ENCODE data around the gene PAQR3.
A peak's percentile ranks its signal among the peaks of the same experiment; 100 is the strongest.
"Not testable (repeated sequence)": the region's sequence is repeated elsewhere in the genome, so short reads cannot be mapped to it uniquely, and the experiment has no call there.

PAQR3 gene

GRCh38 chr4:78926826-78927225, 12.4 kb downstream of the PAQR3 start:
- DNase-seq = no peak

- DNase-seq = no peak
Observed at GRCh38 chr4:78923464-78924312, 15.6 kb downstream of the PAQR3 start.

DNA sequence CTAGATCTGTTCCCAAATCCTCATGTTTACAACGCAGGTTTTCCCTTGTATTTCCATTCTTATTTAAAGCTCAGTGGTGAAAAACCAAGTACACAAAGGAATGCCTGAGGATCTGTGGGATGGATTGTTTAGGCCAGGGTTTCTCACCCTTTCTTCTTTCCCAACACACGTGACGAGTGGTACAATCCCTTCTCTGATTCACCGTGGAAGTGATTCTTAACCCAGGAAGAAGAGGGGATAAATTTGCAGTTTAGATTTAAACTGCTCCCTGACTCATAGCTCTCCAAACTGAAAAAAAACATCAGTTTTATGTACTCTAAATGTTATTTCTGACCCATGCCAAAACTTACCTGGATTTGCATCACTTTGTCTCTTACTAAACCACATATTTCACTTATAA, 17.0 kb downstream of the PAQR3 start:
- DNase-seq = no peak

- no peak for DNase-seq
Observed at GRCh38 chr4:78910612-78911011, 28.6 kb downstream of the PAQR3 start.

DNA sequence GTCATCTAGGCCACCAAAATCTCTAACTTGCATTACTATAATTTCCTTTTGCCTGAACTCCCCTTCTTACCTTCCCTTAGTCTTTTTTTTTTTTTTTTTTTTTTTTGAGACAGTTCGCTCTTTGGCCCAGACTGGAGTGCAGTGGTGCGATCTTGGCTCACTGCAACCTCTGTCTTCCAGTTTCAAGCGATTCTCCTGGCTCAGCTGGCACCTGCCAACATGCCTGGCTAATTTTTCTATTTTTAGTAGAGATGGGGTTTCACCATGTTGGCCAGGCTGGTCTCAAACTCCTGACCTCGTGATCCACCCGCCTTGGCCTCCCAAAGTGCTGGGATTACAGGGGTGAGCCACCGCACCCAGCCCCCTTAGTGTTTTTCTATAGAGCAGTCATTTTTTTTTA, 30.3 kb downstream of the PAQR3 start:
- not testable (repeated sequence) for DNase-seq

DNA sequence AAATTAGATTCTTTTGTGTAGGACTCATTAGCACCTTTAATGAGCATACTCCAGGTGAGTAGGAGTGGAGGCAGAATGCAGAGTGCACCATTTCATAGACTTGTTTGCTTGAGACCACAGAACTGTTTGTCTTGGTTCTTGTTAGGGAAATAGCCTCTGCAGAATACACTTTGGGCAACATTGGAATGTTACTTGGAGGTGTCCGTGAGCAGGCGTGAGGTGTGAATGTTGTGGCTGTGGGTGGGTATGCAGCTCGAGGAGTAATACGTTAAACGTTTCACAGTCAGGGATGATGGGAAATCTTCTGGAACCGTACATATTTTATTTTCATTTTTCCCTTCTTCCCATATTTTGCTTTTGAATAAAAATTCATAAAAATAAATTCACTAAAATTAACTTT, 31.6 kb downstream of the PAQR3 start:
- DNase-seq = no peak

DNA sequence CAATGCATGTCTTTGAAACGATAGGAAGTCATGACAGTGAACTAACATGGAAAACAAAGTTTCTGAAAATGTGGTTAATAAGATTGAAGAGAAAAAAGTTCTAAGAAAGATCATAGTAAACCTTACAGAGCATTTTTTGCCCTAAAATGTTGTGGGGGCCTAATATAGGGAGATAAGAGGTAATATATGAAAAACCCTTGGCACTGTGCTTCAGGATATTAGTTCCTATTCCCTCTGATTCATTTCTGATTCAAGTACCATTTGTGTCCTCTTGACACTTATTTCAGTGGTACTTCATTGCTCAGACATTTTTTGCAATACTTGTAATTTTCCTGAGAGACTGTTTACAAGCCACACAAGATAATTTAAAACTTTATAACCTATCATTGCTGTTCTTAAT, 35.1 kb downstream of the PAQR3 start:
- DNase-seq = no peak

GRCh38 chr4:78902298-78902697, 36.9 kb downstream of the PAQR3 start:
- no peak for DNase-seq

DNA sequence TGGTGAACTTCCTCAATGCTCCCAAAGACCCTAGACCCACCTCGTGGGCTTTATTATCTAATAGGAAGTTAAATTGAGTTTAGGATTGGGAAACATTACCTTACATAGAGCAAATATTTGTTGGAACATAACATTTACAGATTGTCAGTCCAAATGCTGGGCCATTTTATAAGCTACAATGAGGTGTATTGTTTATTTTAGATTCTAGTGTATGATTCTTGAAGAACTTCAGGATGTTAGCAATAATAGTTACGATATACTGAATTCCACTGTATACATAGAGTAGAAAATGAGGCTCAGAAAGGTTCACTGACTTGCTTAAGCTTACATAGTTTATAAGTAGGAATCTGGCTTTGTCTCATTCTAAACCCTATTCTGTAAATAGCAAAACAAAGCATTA, 37.4 kb downstream of the PAQR3 start:
- DNase-seq = no peak

DNA sequence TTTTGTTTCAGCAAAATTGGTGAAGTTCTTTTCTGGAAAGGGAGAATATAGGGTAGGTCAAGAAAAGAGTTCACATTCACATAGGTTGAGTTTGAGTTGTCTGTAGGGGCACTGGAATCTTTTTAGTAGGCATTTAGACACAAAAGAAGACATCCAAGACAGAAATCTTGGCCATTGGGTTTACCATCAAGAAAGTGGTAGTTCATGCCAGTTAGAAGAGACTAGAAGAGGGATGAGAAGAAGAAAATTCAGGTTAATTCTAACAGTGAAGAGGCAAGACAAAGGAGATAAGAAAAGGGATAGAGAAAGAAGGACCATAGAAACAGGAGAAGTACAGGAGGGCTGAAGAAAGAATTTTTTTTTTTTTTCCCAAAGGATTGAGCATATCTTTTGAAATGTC, 39.9 kb downstream of the PAQR3 start:
- DNase-seq = no peak

DNA sequence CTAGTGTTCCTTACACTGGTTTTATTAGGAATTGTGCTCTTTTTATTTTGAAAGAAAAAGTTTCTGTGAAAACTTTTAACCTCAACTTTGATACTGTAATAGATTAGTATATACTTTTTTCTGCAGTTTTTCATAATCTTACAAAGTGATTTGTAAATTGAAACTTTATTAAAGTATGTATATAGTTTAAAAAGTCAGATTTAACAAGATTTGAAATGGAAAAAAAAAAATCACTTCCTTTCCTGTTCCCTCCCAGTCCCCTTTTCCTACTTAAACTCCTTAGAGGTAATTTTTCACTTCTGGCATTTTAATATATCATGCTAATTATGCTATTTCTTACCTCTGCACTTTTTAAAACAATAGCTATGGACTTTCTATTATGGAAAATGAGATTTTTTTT, 49.3 kb downstream of the PAQR3 start:
- DNase-seq = no peak

GRCh38 chr4:78885598-78885997, 53.6 kb downstream of the PAQR3 start:
- no peak for DNase-seq

GRCh38 chr4:78880874-78881492, 58.3 kb downstream of the PAQR3 start:
- DNase-seq = no peak

DNA sequence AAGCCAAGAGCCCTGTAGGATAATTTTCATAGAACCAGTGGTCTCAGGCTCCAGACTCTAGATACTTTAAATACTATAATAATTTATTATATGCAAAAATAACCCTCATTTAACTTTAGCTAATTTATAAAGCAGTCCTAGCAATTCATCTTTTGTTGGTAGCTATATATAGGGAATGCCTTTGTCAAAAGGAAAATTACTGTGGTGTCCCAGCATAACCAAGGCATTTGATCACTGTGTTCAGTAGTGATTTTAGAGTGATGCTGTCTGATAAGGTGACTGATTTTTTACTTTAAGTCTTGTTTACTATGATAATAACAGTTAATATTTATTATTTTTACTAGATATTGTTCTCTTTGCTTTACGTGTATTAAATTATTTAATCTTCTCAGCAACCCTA, 61.2 kb downstream of the PAQR3 start:
- no peak for DNase-seq

DNA sequence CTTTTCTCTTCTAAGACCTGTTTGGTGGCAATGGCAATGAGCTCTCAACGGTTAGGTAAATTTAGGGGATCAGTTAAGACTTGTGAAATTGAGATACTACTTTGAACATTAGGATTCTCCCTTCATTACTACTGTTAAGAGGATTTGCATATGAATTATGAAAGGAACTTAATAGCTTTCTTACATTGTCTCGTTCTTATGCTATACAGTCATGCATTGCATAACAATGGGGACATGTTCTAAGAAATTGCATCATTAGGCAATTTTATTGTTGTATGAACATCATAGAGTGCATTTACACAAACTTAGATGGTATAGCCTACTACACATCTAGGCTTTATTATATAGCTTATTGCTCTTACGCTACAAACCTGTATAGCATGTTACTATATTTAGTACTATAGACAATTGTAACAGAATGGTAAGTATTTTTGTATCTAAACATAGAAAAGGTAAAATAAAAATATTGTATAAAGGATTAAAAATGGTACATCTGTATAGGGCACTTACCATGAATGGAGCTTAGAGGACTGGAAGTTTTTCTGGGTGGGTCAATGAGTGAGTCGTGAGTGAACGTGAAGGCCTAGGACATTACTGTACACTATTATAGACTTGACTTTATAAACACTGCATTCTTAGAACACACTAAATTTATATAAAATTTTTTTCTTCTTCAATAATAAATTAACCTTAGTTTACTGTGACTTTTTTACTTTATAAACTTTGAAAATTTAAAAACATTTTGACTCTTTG, 62.5 kb downstream of the PAQR3 start:
- DNase-seq = no peak

GRCh38 chr4:78870056-78870455, 69.2 kb downstream of the PAQR3 start:
- no peak for DNase-seq

DNA sequence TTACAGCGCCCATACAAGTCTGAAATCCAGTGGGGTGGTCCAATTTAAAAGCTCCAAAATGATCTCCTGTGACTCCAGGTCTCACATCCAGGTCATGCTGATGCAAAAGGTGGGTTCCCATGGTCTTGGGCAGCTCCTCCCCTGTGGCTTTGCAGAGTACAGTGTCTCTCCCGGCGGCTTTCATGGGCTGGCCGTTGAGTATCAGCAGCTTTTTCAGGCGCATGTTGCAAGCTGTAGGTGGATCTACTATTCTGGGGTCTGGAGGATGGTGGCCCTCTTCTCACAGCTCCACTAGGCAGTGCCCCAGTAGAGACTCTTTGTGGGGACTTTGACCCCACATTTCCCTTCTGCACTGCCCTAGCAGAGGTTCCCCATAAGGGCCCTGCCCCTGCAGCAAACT, 70.5 kb downstream of the PAQR3 start:
- DNase-seq = not testable (repeated sequence)

DNA sequence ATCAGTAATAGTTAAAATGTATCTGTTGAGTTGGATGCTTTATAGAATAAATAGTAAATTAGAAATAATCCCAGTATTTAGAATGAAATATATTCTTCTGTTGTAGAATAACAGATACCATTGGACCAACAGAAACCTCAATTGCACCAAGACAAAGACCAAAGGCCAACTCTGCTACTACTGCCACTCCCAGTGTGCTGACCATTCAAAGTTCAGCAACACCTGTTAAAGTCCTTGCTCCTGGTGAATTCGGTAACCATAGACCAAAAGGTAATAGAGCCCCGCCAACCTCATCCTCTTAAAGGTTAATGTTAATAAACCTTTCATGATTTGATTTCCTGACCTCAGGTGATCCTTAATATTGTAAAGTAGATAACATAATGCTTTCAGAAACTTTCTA, 73.8 kb downstream of the PAQR3 start:
- no peak for DNase-seq

GRCh38 chr4:78864405-78865024, 74.7 kb downstream of the PAQR3 start:
- peak; percentile 65 for DNase-seq

GRCh38 chr4:78863991-78864390, 75.2 kb downstream of the PAQR3 start:
- no peak for DNase-seq

GRCh38 chr4:78863254-78863869, 75.9 kb downstream of the PAQR3 start:
- DNase-seq = no peak

DNA sequence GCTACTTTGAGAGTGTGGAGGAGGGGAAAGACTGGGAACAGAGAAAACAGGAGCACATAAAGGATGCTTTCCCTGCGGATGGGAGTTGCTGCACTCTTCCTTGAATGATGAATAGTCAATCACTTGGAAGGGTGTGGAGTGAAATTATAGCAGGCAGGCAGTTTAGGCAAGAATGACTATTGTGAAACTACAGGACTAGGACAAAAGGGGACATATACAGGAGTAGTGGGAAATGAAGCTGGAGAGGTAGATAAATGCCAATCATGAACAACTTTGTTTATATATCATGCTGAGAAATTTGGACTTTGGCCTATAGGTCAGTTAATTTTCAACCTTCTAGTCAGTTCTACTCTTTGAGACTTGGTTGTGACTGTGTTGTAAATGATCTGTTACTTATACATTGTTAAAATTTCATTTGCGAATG, 76.9 kb downstream of the PAQR3 start:
- DNase-seq = no peak
